ENCODE data around the gene SPON2. TPM values are rescaled to one million over a fixed set of nuclear protein-coding genes. Genes with fewer than 3 reads are reported as not detected.

The SPON2 gene
- total and polyA plus RNA-seq, 2 donors from 2014 or later, result 16.7 to 116 TPM

GRCh38 chr4:1219566-1219950 lies 47.2 kb upstream of the SPON2 start:
- intact Hi-C loops (cut with DNase I), result no loop called here
- no peak for TF ChIP-seq CTCF (IDR thresholded peaks at IDR 0.05; ENCODE audit: borderline replicate concordance, extremely low read depth, insufficient read depth)
- H3K9ac ChIP-seq (ENCODE audit: low read length in 3 of 3), result no peak overlapping the region

GRCh38 chr4:1218634-1219565 lies 46.5 kb upstream of the SPON2 start:
- Histone ChIP-seq H3K36me3 (ENCODE audit: control insufficient read depth in 2 of 3, insufficient read depth in 3 of 3, low read length in 3 of 3) (peaks cover under 1 to 17% (median 16%) of the 10 kb centered on the region in 3 donors), H3K4me1 (ENCODE audit: control insufficient read depth in 2 of 3, insufficient read depth in 2 of 3, low read depth in 1 of 3, low read length in 3 of 3) (peaks cover 0 to 14% (median 0%) of the 10 kb centered on the region in 3 donors), H3K9me3 (ENCODE audit: control insufficient read depth in 2 of 3, insufficient read depth in 1 of 3, low read length in 3 of 3) (no peaks in the 10 kb centered on the region), H3K27me3 (ENCODE audit: control insufficient read depth, insufficient read depth, low read length) (no peaks in the 10 kb centered on the region), H3K4me3 (ENCODE audit: low read length in 3 of 3) (no peak overlapping the region), H3K9ac (ENCODE audit: low read length in 3 of 3) (no peak overlapping the region), H3K27ac (ENCODE audit: low read depth in 2 of 2, low read length in 2 of 2) (no peak overlapping the region)
- FAIRE-seq (no peak), DNase-seq (no peak)
- intact Hi-C loops (cut with DNase I), result no loop called here
- TF ChIP-seq CTCF (IDR thresholded peaks at IDR 0.05; ENCODE audit: borderline replicate concordance, extremely low read depth, insufficient read depth), result no peak

More at GRCh38 chr4:1219566-1219950, 47.2 kb upstream of the SPON2 start:
- no peak overlapping the region for H3K27ac ChIP-seq (ENCODE audit: low read depth in 2 of 2, low read length in 2 of 2)
- no peaks in the 10 kb centered on the region for H3K27me3 ChIP-seq (ENCODE audit: control insufficient read depth, insufficient read depth, low read length)
- H3K4me1 ChIP-seq (ENCODE audit: control insufficient read depth in 2 of 3, insufficient read depth in 2 of 3, low read depth in 1 of 3, low read length in 3 of 3), result peaks cover 0 to 18% (median 0%) of the 10 kb centered on the region in 3 donors
- H3K9me3 ChIP-seq (ENCODE audit: control insufficient read depth in 2 of 3, insufficient read depth in 1 of 3, low read length in 3 of 3), result no peaks in the 10 kb centered on the region
- no peak overlapping the region for H3K4me3 ChIP-seq (ENCODE audit: low read length in 3 of 3)
- no peak for FAIRE-seq
- peaks cover 7 to 23% (median 22%) of the 10 kb centered on the region in 3 donors for H3K36me3 ChIP-seq (ENCODE audit: control insufficient read depth in 2 of 3, insufficient read depth in 3 of 3, low read length in 3 of 3)
- DNase-seq, result no peak

GRCh38 chr4:1217366-1217765 lies 45.0 kb upstream of the SPON2 start:
- Histone ChIP-seq H3K9me3 (ENCODE audit: control insufficient read depth in 2 of 3, insufficient read depth in 1 of 3, low read length in 3 of 3) (no peaks in the 10 kb centered on the region), H3K27me3 (ENCODE audit: control insufficient read depth, insufficient read depth, low read length) (no peaks in the 10 kb centered on the region), H3K4me3 (ENCODE audit: low read length in 3 of 3) (no peak overlapping the region), H3K9ac (ENCODE audit: low read length in 3 of 3) (no peak overlapping the region), H3K27ac (ENCODE audit: low read depth in 2 of 2, low read length in 2 of 2) (no peak overlapping the region), H3K4me1 (ENCODE audit: control insufficient read depth in 2 of 3, insufficient read depth in 2 of 3, low read depth in 1 of 3, low read length in 3 of 3) (peaks cover 0 to 14% (median 0%) of the 10 kb centered on the region in 3 donors), H3K36me3 (ENCODE audit: control insufficient read depth in 2 of 3, insufficient read depth in 3 of 3, low read length in 3 of 3) (peaks cover 0 to 15% (median 13%) of the 10 kb centered on the region in 3 donors)
- intact Hi-C loops (cut with DNase I), result no loop called here
- no peak for TF ChIP-seq CTCF (IDR thresholded peaks at IDR 0.05; ENCODE audit: borderline replicate concordance, extremely low read depth, insufficient read depth)
- DNase-seq, result no peak
- FAIRE-seq, result no peak

Measured in kidney (tissue), 14 donors.